HG03097 (cell line): Measurements from ENCODE around the gene LMAN1.

Source experiments
- ATAC-seq: cut with Tn5 transposase; IDR thresholded peaks from one replicate; pipeline ENCODE4 v1.9.1; 2021; ENCODE audit not compliant: unreplicated experiment, low FRiP score

LMAN1 gene

GRCh38 chr18:59358712-59359575 is at the start of gene LMAN1:
Gene LMAN1 (minus strand): TSS chr18:59359265. CDS start chr18:59359244, 21 bp downstream.
- peak; percentile 95 for ATAC-seq

- peak; percentile 99 for ATAC-seq
Observed at GRCh38 chr18:59402432-59403090, 43.5 kb upstream of the LMAN1 start.

GRCh38 chr18:59400407-59400806 is 41.3 kb upstream of the LMAN1 start:
- ATAC-seq = no peak

- no peak for ATAC-seq
Observed at GRCh38 chr18:59395226-59396175, 36.4 kb upstream of the LMAN1 start.

- ATAC-seq = no peak
Observed at GRCh38 chr18:59393381-59393780, 34.3 kb upstream of the LMAN1 start.

GRCh38 chr18:59388817-59389216 is 29.8 kb upstream of the LMAN1 start:
- ATAC-seq = no peak

- ATAC-seq = no peak
Observed at GRCh38 chr18:59387687-59388565, 28.9 kb upstream of the LMAN1 start.

- ATAC-seq = no peak
Observed at GRCh38 chr18:59386909-59387686, 28.0 kb upstream of the LMAN1 start.

- no peak for ATAC-seq
Observed at GRCh38 chr18:59385191-59385590, 26.1 kb upstream of the LMAN1 start.

- no peak for ATAC-seq
Observed at GRCh38 chr18:59383851-59384250, 24.8 kb upstream of the LMAN1 start.

- no peak for ATAC-seq
Observed at GRCh38 chr18:59382383-59382782, 23.3 kb upstream of the LMAN1 start.

GRCh38 chr18:59381949-59382348 is 22.9 kb upstream of the LMAN1 start:
- ATAC-seq = no peak

- ATAC-seq = no peak
Observed at GRCh38 chr18:59380706-59381105, 21.6 kb upstream of the LMAN1 start.

- no peak for ATAC-seq
Observed at GRCh38 chr18:59379772-59380522, 20.9 kb upstream of the LMAN1 start.

GRCh38 chr18:59377613-59378337 is 18.7 kb upstream of the LMAN1 start:
- ATAC-seq = no peak

- ATAC-seq = no peak
Observed at GRCh38 chr18:59376351-59376935, 17.4 kb upstream of the LMAN1 start.

GRCh38 chr18:59374128-59374527 is 15.1 kb upstream of the LMAN1 start:
- ATAC-seq = no peak
